SK-N-SH (cell line): ENCODE measurements around the gene KIAA0040. TPM values are rescaled to one million over a fixed set of nuclear protein-coding genes. Genes with fewer than 3 reads are reported as not detected.

ENCODE experiments used
- CTCF ChIA-PET: fragments of 300-600, 350-600 bp; formaldehyde crosslinking; extraction: SDS; loops from one replicate; lab custom pipeline; 2021; lab: Yijun Ruan, JAX
- POLR2A ChIA-PET: fragments of 350-600 bp; sonication (Branson Sonifier 250); formaldehyde crosslinking; extraction: SDS; loops from one replicate; lab custom pipeline; 2020; ENCODE audit warnings: antibody characterized with exemption, inconsistent platforms; lab: Yijun Ruan, JAX
- DNase-seq: peaks from one replicate; pipeline ENCODE4 v3.0.0; 2012
- H2AFZ ChIP-seq: fragments of 200-600 bp; sonication (generic); 2 replicates; pipeline ENCODE4 v1.8.1; 2016; ENCODE audit warnings: antibody characterized with exemption, mild to moderate bottlenecking, low read depth
- H3F3A ChIP-seq: fragments of 200-600 bp; sonication (generic); replicated peaks from 2 replicates; pipeline ENCODE3; 2016; ENCODE audit warnings: antibody characterized with exemption, mild to moderate bottlenecking; ENCODE audit not compliant: insufficient read depth
- H3K27ac ChIP-seq, 2 experiments: fragments of 200-500 bp in 1 of 2; fragments of 200-600 bp in 1 of 2; sonication (Bioruptor generic) in 1 of 2; sonication (generic), shearing (Covaris generic) in 1 of 2; 2 replicates each; pipeline versions ENCODE4 v1.5.1 to v1.6.1; 2014 to 2016; ENCODE audit warnings: low read depth in 2 of 2, inconsistent platforms in 1 of 2, low read length in 1 of 2, mild to moderate bottlenecking in 1 of 2, mixed read lengths in 1 of 2
- H3K27me3 ChIP-seq: fragments of 200-600 bp; sonication (generic), shearing (Covaris generic); 2 replicates; pipeline ENCODE4 v1.6.1; 2016; ENCODE audit warnings: mixed run types; ENCODE audit not compliant: insufficient read depth
- H3K36me3 ChIP-seq, 2 experiments: fragments of 200-500 bp in 1 of 2; fragments of 200-600 bp in 1 of 2; sonication (Bioruptor generic) in 1 of 2; sonication (generic) in 1 of 2; replicated peaks in 1 of 2; 2 replicates each; pipeline versions ENCODE3 to v1.5.1; 2014 to 2016; ENCODE audit warnings: low read length in 1 of 2, mild to moderate bottlenecking in 1 of 2; ENCODE audit not compliant: insufficient read depth in 2 of 2, control insufficient read depth in 1 of 2
- H3K4me1 ChIP-seq, 2 experiments: fragments of 200-500 bp in 1 of 2; fragments of 200-600 bp in 1 of 2; sonication (Bioruptor generic) in 1 of 2; sonication (generic), shearing (Covaris generic) in 1 of 2; 2 replicates each; pipeline versions ENCODE4 v1.5.1 to v1.6.1; 2014 to 2016; ENCODE audit warnings: low read depth in 1 of 2, low read length in 1 of 2, mixed run types in 1 of 2; ENCODE audit not compliant: insufficient read depth in 2 of 2, control insufficient read depth in 1 of 2
- H3K4me2 ChIP-seq: fragments of 200-600 bp; sonication (generic), shearing (Covaris generic); 2 replicates; pipeline ENCODE4 v1.6.1; 2017; ENCODE audit warnings: mixed run types
- H3K4me3 ChIP-seq, 2 experiments: fragments of 200-500 bp in 1 of 2; fragments of 200-600 bp in 1 of 2; sonication (Bioruptor generic) in 1 of 2; sonication (generic), shearing (Covaris generic) in 1 of 2; 2 replicates each; pipeline versions ENCODE4 v1.5.1 to v1.8.1; 2014 to 2016; ENCODE audit warnings: low read depth in 2 of 2, inconsistent platforms in 1 of 2, low read length in 1 of 2, mild to moderate bottlenecking in 1 of 2, mixed read lengths in 1 of 2, moderate library complexity in 1 of 2
- H3K79me2 ChIP-seq: fragments of 200-600 bp; sonication (generic); 2 replicates; pipeline ENCODE4 v1.8.1; 2017; ENCODE audit warnings: mild to moderate bottlenecking; ENCODE audit not compliant: insufficient read depth
- H3K9ac ChIP-seq: fragments of 200-600 bp; sonication (generic); 2 replicates; pipeline ENCODE4 v1.6.1; 2017; ENCODE audit warnings: mixed run types
- H3K9me2 ChIP-seq: fragments of 200-600 bp; sonication (generic); 2 replicates; pipeline ENCODE4 v1.6.1; 2017; ENCODE audit warnings: mixed run types
- H3K9me3 ChIP-seq: fragments of 200-600 bp; sonication (generic); 2 replicates; pipeline ENCODE4 v1.6.1; 2017; ENCODE audit warnings: mixed run types, mild to moderate bottlenecking, moderate library complexity
- H4K20me1 ChIP-seq: fragments of 200-600 bp; sonication (generic); 2 replicates; pipeline ENCODE4 v1.6.1; 2017; ENCODE audit warnings: mild to moderate bottlenecking, mixed run types; ENCODE audit not compliant: insufficient read depth
- CHD2 ChIP-seq: fragments of 150-350 bp; IDR thresholded peaks from 2 replicates; pipeline ENCODE4 v1.6.1; 2018; ENCODE audit warnings: low read length; ENCODE audit not compliant: partially characterized antibody
- FOSL2 ChIP-seq: IDR thresholded peaks from 2 replicates; pipeline ENCODE4 v1.4.0; 2012; ENCODE audit warnings: low read depth, mild to moderate bottlenecking, moderate library complexity, borderline replicate concordance
- FOXJ3 ChIP-seq: sonication (generic); formaldehyde crosslinking; IDR thresholded peaks from 2 replicates; pipeline ENCODE4 v1.5.1; 2020; ENCODE audit warnings: mild to moderate bottlenecking, missing genetic modification reagents
- GATA2 ChIP-seq: sonication (generic); formaldehyde crosslinking; IDR thresholded peaks from 2 replicates; pipeline ENCODE4 v1.5.0; 2020; ENCODE audit warnings: mild to moderate bottlenecking, missing genetic modification reagents
- POLR2AphosphoS5 ChIP-seq: IDR thresholded peaks from 2 replicates; pipeline ENCODE4 v1.6.1; 2012; ENCODE audit warnings: low read depth, low read length
- REST ChIP-seq: IDR thresholded peaks from 2 replicates; pipeline ENCODE4 v1.6.1; 2012; ENCODE audit warnings: mild to moderate bottlenecking, low read depth, low read length, moderate library complexity
- SMC3 ChIP-seq: IDR thresholded peaks from 2 replicates; pipeline ENCODE4 v1.6.1; 2012; ENCODE audit warnings: low read depth, low read length, improper control_type of control experiment
- TCF12 ChIP-seq: IDR thresholded peaks from 2 replicates; pipeline ENCODE4 v1.4.0; 2012
- TEAD4 ChIP-seq: IDR thresholded peaks from 2 replicates; pipeline ENCODE4 v1.4.0; 2012; ENCODE audit warnings: mild to moderate bottlenecking, borderline replicate concordance; ENCODE audit not compliant: insufficient read depth
- WGBS: methylation state at CpG from one replicate; pipeline ENCODE4 v1.1.6; 2017; ENCODE audit warnings: low lambda C conversion rate; 5-methylcytosine and 5-hydroxymethylcytosine counted together
- polyA plus RNA-seq, 3 experiments: library from polyadenylated mRNA; depleted of rRNA; stranded (reverse); fragments of >200 nt; gene quantifications; 2 replicates each; pipeline ENCODE4 v1.2.3, GENCODE V29; 2012
- TF ChIP-seq, protein P1 (sequence below): fragments of 150-350 bp; IDR thresholded peaks from 2 replicates; pipeline ENCODE4 v1.6.1; 2016; ENCODE audit warnings: mild to moderate bottlenecking, low read depth, low read length
- TF ChIP-seq, protein P2 (sequence below): fragments of 150-350 bp; IDR thresholded peaks from 2 replicates; pipeline ENCODE4 v1.6.1; 2017; ENCODE audit warnings: antibody characterized with exemption, low read length, low read depth, borderline replicate concordance
- TF ChIP-seq, protein P3 (sequence below): IDR thresholded peaks from 2 replicates; pipeline ENCODE4 v1.4.0; 2012; ENCODE audit warnings: low read depth, borderline replicate concordance

KIAA0040 gene
- polyA plus RNA-seq, 1 of the 3 experiments (the other 2 are of a cell fraction), result 0.08 TPM

- ChIA-PET POLR2A (no interaction called here), CTCF (interaction anchor here (0.9 to 2.3 kb wide), 4 partner anchors 8 to 109 kb away, joined by 5 to 9 read pairs (median 6); no protein-coding TSS in a partner anchor)
- TF ChIP-seq POLR2AphosphoS5, result no peak
- TF ChIP-seq, protein P1, sequence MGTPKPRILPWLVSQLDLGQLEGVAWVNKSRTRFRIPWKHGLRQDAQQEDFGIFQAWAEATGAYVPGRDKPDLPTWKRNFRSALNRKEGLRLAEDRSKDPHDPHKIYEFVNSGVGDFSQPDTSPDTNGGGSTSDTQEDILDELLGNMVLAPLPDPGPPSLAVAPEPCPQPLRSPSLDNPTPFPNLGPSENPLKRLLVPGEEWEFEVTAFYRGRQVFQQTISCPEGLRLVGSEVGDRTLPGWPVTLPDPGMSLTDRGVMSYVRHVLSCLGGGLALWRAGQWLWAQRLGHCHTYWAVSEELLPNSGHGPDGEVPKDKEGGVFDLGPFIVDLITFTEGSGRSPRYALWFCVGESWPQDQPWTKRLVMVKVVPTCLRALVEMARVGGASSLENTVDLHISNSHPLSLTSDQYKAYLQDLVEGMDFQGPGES, result no peak
- no peak for TF ChIP-seq FOXJ3 (CRISPR knock-in tag)
- TF ChIP-seq, protein P2, sequence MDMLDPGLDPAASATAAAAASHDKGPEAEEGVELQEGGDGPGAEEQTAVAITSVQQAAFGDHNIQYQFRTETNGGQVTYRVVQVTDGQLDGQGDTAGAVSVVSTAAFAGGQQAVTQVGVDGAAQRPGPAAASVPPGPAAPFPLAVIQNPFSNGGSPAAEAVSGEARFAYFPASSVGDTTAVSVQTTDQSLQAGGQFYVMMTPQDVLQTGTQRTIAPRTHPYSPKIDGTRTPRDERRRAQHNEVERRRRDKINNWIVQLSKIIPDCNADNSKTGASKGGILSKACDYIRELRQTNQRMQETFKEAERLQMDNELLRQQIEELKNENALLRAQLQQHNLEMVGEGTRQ, result no peak
- TF ChIP-seq REST, result no peak
- no peak for TF ChIP-seq SMC3
- no peak for TF ChIP-seq FOSL2
- TF ChIP-seq TCF12, result no peak
- Histone ChIP-seq H3F3A (no peaks in the 10 kb centered on the region), H3K4me3 (no peak overlapping the region), H3K9ac (no peak overlapping the region), H3K9me3 (no peaks in the 10 kb centered on the region), H3K79me2 (no peaks in the 10 kb centered on the region), H2AFZ (no peak overlapping the region), H3K4me2 (no peak overlapping the region), H3K36me3 (no peaks in the 10 kb centered on the region), H3K27ac (no peak overlapping the region), H3K4me1 (no peaks in the 10 kb centered on the region), H4K20me1 (no peaks in the 10 kb centered on the region), H3K9me2 (no peaks in the 10 kb centered on the region), H3K27me3 (no peaks in the 10 kb centered on the region)
- WGBS, result 0% methylated on average over 2 of the region's 2 CpGs
- DNase-seq, result no peak
Measured at GRCh38 chr1:175138579-175138978, 54.0 kb downstream of the KIAA0040 start.

DNA sequence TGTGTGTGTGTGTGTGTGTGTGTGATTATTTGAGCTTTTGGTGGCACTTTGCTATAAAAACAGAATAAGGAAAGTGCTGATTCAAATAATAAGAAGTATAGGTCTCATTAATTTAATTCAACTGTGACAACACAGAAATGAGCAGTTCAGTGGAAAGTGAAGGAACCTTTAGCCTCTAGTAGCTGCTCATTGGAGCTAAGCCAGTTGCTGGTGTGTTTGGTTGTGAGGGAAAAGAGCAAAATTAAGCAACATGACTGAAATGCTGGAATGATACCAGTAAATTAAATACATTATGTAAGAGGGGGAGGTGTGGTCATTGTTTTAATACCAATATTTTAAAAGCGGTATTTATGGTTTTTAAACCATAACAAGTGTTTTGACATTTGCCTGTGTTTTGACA lies 55.2 kb downstream of the KIAA0040 start:
- no peaks in the 10 kb centered on the region for H3F3A ChIP-seq
- H4K20me1 ChIP-seq, result no peaks in the 10 kb centered on the region
- WGBS, result 62% methylated on average over 1 of the region's 1 CpG
- no peak overlapping the region for H2AFZ ChIP-seq
- TF ChIP-seq, protein P3, sequence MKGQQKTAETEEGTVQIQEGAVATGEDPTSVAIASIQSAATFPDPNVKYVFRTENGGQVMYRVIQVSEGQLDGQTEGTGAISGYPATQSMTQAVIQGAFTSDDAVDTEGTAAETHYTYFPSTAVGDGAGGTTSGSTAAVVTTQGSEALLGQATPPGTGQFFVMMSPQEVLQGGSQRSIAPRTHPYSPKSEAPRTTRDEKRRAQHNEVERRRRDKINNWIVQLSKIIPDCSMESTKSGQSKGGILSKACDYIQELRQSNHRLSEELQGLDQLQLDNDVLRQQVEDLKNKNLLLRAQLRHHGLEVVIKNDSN, result no peak
- TF ChIP-seq, protein P1, result no peak
- TF ChIP-seq TEAD4 (no peak), CHD2 (no peak), GATA2 (no peak)
- TF ChIP-seq, all 33 proteins: peak for 0
- Histone ChIP-seq H3K27ac (no peak overlapping the region), H3K36me3 (no peaks in the 10 kb centered on the region), H3K9me3 (no peaks in the 10 kb centered on the region), H3K9ac (no peak overlapping the region), H3K79me2 (no peaks in the 10 kb centered on the region), H3K27me3 (no peaks in the 10 kb centered on the region), H3K9me2 (no peaks in the 10 kb centered on the region), H3K4me3 (no peak overlapping the region), H3K4me2 (no peak overlapping the region), H3K4me1 (no peaks in the 10 kb centered on the region)
- ChIA-PET CTCF (interaction anchor here (0.7 to 2.3 kb wide), 3 partner anchors 9 to 14 kb away, joined by 4 to 9 read pairs (median 4); no protein-coding TSS in a partner anchor), POLR2A (no interaction called here)
- no peak for DNase-seq
